NOMO-1 treated with dmso at 0.1 percent for 144 hours (cell line): Measurements from ENCODE around the gene ATP7B.

Experiments used
- DNase-seq: peaks from one replicate; lab custom pipeline; 2025; ENCODE audit not compliant: unreplicated experiment; lab: John Stamatoyannopoulos, UW

Gene ATP7B

DNA sequence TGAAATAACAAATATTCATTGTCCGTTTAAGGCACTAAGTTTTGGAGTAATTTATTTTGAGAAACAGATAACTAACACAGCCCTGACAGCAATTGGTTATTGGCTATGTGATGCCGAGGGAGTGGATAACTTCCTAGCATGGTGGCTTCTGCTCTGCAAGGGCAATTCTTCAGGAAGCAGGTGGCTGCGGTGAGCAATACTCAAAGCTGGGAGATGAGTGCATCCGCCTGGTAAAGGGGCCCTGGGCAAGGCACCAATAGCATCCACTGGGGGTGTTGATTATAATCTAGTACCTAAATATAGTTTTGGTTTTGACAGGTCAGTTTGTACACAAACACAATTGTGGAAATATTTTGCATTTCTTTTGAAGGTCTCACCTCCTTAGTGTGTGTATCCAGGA is 108.5 kb downstream of the ATP7B start:
- DNase-seq: no peak

- DNase-seq: no peak
These were observed 110.8 kb downstream of the ATP7B start for GRCh38 chr13:51900471-51900870.

GRCh38 chr13:51895906-51896888 is 115.1 kb downstream of the ATP7B start:
- DNase-seq: no peak

DNA sequence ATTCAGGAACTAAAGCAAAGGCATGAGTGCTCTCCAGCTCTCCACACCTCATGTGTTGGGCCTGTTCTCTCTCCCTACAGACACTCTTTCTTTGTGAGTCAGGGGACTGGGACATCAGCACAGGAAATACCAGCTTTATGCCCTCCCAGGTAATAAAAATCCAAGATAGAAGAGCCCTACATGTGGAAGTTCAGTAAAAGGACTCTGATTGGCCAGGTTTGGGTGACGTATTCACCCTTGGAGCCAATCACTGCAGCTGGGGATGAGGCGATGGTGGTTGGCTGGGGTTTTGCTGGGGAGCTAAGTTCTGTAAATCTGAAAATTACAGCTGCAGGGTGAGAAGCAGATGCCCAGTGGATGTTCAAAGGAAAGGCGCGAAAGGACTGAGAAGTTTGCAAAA is 117.0 kb downstream of the ATP7B start:
- no peak for DNase-seq

GRCh38 chr13:51892657-51893056 is 118.6 kb downstream of the ATP7B start:
- DNase-seq: no peak

- no peak for DNase-seq
These were observed 123.8 kb downstream of the ATP7B start for GRCh38 chr13:51887468-51887867.

GRCh38 chr13:51885651-51886050 is 125.6 kb downstream of the ATP7B start:
- DNase-seq: no peak

DNA sequence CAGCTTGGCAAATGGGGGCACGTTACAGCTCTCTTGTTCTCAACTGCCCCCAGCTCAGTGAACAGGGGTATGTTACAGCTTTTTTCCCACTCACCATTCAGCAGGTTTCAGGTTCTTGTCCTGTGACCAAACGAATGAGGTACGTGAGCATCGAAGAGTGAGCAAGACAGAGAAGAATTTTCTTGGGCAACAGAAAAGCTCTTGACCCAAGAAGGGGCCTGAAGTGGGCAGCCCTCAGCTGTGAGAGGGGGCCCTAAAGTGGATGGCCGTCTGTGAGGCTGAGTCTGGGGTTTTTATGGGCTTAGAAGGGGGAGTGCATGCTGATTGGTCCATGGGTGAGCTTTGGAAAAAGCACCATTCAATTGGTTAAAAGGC is 128.0 kb downstream of the ATP7B start:
- DNase-seq: no peak
